ENCODE measurements around the gene ARL13B. TPM values are rescaled to one million over a fixed set of nuclear protein-coding genes. Genes with fewer than 3 reads are reported as not detected.
A peak's percentile ranks its signal among the peaks of the same experiment; 100 is the strongest.

The ARL13B gene
- total and polyA plus RNA-seq, 2 of the 13 experiments (the other 11 are each of a cell fraction or from before 2014, with no cell fraction given): 2.2 to 9.6 TPM

- TF ChIP-seq, protein P1, sequence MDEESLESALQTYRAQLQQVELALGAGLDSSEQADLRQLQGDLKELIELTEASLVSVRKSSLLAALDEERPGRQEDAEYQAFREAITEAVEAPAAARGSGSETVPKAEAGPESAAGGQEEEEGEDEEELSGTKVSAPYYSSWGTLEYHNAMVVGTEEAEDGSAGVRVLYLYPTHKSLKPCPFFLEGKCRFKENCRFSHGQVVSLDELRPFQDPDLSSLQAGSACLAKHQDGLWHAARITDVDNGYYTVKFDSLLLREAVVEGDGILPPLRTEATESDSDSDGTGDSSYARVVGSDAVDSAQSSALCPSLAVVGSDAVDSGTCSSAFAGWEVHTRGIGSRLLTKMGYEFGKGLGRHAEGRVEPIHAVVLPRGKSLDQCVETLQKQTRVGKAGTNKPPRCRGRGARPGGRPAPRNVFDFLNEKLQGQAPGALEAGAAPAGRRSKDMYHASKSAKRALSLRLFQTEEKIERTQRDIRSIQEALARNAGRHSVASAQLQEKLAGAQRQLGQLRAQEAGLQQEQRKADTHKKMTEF (CRISPR knock-in tag; IDR thresholded peaks at IDR 0.05): peak; percentile 59
- TF ChIP-seq, protein P2, sequence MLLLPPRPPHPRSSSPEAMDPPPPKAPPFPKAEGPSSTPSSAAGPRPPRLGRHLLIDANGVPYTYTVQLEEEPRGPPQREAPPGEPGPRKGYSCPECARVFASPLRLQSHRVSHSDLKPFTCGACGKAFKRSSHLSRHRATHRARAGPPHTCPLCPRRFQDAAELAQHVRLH (CRISPR knock-in tag; IDR thresholded peaks at IDR 0.05; ENCODE audit: borderline replicate concordance, low read depth): no peak; the same call in 1 of the 2 replicates
- TF ChIP-seq GABPA (IDR thresholded peaks at IDR 0.05; ENCODE audit: low read depth, low read length): peak; percentile 43
- TF ChIP-seq GABPA (CRISPR knock-in tag; IDR thresholded peaks at IDR 0.05; ENCODE audit: low read depth): peak; percentile 92
- no peak for TF ChIP-seq SETDB1 (CRISPR knock-in tag; IDR thresholded peaks at IDR 0.05; ENCODE audit: borderline replicate concordance)
- no peak; the same call in 1 of the 2 replicates for TF ChIP-seq SP2 (CRISPR knock-in tag; IDR thresholded peaks at IDR 0.05)
- peak; percentile 10; the same call in 1 of the 2 replicates for TF ChIP-seq ONECUT2 (CRISPR knock-in tag; IDR thresholded peaks at IDR 0.05)
- TF ChIP-seq ZNF510 (CRISPR knock-in tag; IDR thresholded peaks at IDR 0.05; ENCODE audit: low read depth): no peak
- TF ChIP-seq RBM22 (optimal IDR thresholded peaks at IDR 0.05; ENCODE audit: low read length): no peak
- TF ChIP-seq SP1 (IDR thresholded peaks at IDR 0.05): 0 out of 2 replicates have a peak, but pooled peaks have one; percentile 11
- 0 out of 2 replicates have a peak, but pooled peaks have one; percentile 41 for TF ChIP-seq SP1 (CRISPR knock-in tag; IDR thresholded peaks at IDR 0.05)
- TF ChIP-seq ZHX2 (IDR thresholded peaks at IDR 0.05; ENCODE audit: low read depth): no peak
- TF ChIP-seq ZHX2 (CRISPR knock-in tag; IDR thresholded peaks at IDR 0.05; ENCODE audit: borderline replicate concordance): no peak
- TF ChIP-seq ZNF614 (CRISPR knock-in tag; IDR thresholded peaks at IDR 0.05; ENCODE audit: borderline replicate concordance): no peak
- peak; percentile 98 for TF ChIP-seq ELF1 (CRISPR knock-in tag; IDR thresholded peaks at IDR 0.05)
- TF ChIP-seq PCBP1 (IDR thresholded peaks at IDR 0.05; ENCODE audit: borderline replicate concordance, low read depth, low read length): no peak
- no peak for TF ChIP-seq ATAD3A (CRISPR knock-in tag; IDR thresholded peaks at IDR 0.05)
- TF ChIP-seq ZNF552 (CRISPR knock-in tag; IDR thresholded peaks at IDR 0.05; ENCODE audit: borderline replicate concordance): no peak
- no peak for TF ChIP-seq BRCA1 (CRISPR knock-in tag; IDR thresholded peaks at IDR 0.05)
- TF ChIP-seq HNRNPLL (IDR thresholded peaks at IDR 0.05; ENCODE audit: low read depth, low read length, poor library complexity, severe bottlenecking): peak; percentile 92
- TF ChIP-seq ZSCAN21 (CRISPR knock-in tag; IDR thresholded peaks at IDR 0.05; ENCODE audit: borderline replicate concordance): peak; percentile 90
Measured at GRCh38 chr3:94062513-94063404, 82.8 kb downstream of the ARL13B start, which contains the start of the genes DHFR2 and NSUN3 (continued).
